Rectal smooth muscle tissue (tissue), 1 donor: ENCODE data around the gene CACFD1.
"Not testable (repeated sequence)": the region's sequence is repeated elsewhere in the genome, so short reads cannot be mapped to it uniquely, and the experiment has no call there.

Experiments used
- H3K27ac ChIP-seq: one replicate; pipeline ENCODE4 v1.7.0; 2013; ENCODE audit warnings: low read depth, low read length, inconsistent platforms
- H3K27me3 ChIP-seq: one replicate; pipeline ENCODE4 v1.7.0; 2013; ENCODE audit warnings: low read length; ENCODE audit not compliant: control insufficient read depth, insufficient read depth
- H3K36me3 ChIP-seq: one replicate; pipeline ENCODE4 v1.7.0; 2013; ENCODE audit warnings: low read length; ENCODE audit not compliant: control insufficient read depth, insufficient read depth
- H3K4me1 ChIP-seq: one replicate; pipeline ENCODE4 v1.7.0; 2013; ENCODE audit warnings: low read length; ENCODE audit not compliant: control insufficient read depth, insufficient read depth
- H3K4me3 ChIP-seq: one replicate; pipeline ENCODE4 v1.7.0; 2013; ENCODE audit warnings: low read length
- H3K9ac ChIP-seq: one replicate; pipeline ENCODE4 v1.7.0; 2013; ENCODE audit warnings: low read length

Gene CACFD1

GRCh38 chr9:133445293-133445969, 14.3 kb upstream of the CACFD1 start:
- Histone ChIP-seq H3K27me3 (no peaks in the 10 kb centered on the region), H3K36me3 (no peaks in the 10 kb centered on the region), H3K4me3 (no peak overlapping the region), H3K4me1 (no peaks in the 10 kb centered on the region), H3K27ac (no peak overlapping the region), H3K9ac (no peak overlapping the region)

DNA sequence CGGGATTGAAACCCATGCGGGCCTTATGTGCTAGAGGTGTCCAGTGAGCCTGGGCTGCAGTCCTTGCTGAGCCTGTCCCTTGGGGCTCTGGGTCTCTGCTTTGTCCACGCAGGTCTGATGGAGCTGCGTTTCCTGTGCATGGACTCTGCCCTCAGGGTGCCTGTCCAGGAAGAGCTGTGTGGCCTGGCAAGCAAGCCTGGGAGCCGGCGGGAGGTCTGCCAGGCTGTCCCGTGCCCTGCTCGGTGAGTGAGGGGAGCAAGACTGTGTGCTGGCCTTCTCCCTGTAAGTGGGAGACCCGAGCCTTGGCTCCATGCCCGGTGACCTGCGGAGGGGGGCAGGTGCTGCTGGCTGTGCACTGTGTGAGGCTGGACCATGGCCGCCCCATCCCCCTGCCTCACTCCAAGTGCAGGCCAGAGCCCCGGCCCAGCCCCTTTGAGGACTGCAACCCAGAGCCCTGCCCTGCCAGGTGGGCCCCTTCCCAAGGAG, 11.2 kb upstream of the CACFD1 start:
- H3K4me3 ChIP-seq = no peak overlapping the region
- no peak overlapping the region for H3K9ac ChIP-seq
- H3K27me3 ChIP-seq = no peaks in the 10 kb centered on the region
- H3K36me3 ChIP-seq = no peaks in the 10 kb centered on the region
- H3K27ac ChIP-seq = no peak overlapping the region
- H3K4me1 ChIP-seq = no peaks in the 10 kb centered on the region

- Histone ChIP-seq H3K4me1 (no peaks in the 10 kb centered on the region), H3K36me3 (no peaks in the 10 kb centered on the region), H3K27me3 (no peaks in the 10 kb centered on the region), H3K27ac (no peak overlapping the region), H3K9ac (no peak overlapping the region), H3K4me3 (no peak overlapping the region)
These were observed 10.0 kb upstream of the CACFD1 start for GRCh38 chr9:133449760-133450159.

GRCh38 chr9:133451865-133452264, 7.9 kb upstream of the CACFD1 start:
- not testable (repeated sequence) for H3K4me3 ChIP-seq, H3K9ac ChIP-seq, H3K27me3 ChIP-seq

DNA sequence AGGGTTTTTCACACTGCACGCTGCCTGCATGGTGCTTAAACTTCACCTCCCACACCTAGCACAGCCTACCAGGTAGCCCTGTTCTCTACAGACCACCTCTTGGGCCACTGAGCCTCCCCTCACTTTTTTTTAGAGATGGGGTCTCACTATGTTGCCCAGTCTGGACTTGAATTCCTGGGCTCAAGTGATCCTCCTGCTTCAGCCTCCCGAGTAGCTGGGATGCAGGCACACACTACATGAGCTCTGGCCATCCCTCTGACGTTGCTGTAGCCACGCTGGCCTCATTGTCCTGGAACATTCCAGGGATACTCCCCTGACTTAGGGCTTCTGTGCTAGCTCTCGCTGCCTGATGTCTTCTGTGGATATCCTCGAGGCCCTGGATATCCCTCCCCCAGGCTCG, 7.2 kb upstream of the CACFD1 start:
- no peak overlapping the region for H3K27ac ChIP-seq
- H3K27me3 ChIP-seq = no peaks in the 10 kb centered on the region
- H3K36me3 ChIP-seq = no peaks in the 10 kb centered on the region
- no peaks in the 10 kb centered on the region for H3K4me1 ChIP-seq
- H3K4me3 ChIP-seq = no peak overlapping the region
- no peak overlapping the region for H3K9ac ChIP-seq

More at GRCh38 chr9:133451865-133452264, 7.9 kb upstream of the CACFD1 start:
- not testable (repeated sequence) for H3K27ac ChIP-seq, H3K4me1 ChIP-seq, H3K36me3 ChIP-seq

DNA sequence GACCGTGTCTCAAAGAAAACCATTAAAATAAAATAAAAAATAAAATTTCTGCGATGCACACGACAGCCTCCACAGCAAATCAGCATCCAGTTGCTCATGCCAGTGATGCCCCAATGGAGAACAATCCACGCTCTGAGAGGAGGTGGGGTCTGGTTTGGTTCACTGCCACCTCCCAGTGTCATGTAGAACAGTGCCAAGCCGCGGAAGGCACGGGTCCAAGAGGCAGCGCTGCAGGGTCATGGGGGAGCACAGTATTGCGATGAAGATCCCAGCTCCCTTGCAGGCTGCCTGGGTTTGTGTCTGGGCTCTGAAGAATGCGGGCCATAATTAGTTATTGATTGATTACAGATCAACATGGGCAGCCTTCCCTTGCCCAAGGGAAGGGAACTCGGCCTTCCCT, 6.1 kb upstream of the CACFD1 start:
- no peak overlapping the region for H3K9ac ChIP-seq
- H3K4me1 ChIP-seq = no peaks in the 10 kb centered on the region
- H3K36me3 ChIP-seq = no peaks in the 10 kb centered on the region
- no peak overlapping the region for H3K27ac ChIP-seq
- H3K27me3 ChIP-seq = no peaks in the 10 kb centered on the region
- no peak overlapping the region for H3K4me3 ChIP-seq

DNA sequence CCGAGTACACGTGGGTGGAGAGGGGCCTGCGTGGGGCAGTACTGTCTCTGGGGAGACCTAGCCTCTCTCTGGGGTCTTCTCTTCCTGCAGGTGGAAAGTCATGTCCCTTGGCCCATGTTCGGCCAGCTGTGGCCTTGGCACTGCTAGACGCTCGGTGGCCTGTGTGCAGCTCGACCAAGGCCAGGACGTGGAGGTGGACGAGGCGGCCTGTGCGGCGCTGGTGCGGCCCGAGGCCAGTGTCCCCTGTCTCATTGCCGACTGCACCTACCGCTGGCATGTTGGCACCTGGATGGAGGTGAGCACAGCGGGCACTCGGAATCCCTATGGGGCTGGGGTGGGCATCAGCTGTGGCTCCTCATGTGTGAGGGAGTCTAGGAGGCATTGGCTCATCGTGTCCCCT, 5.5 kb upstream of the CACFD1 start:
- H3K36me3 ChIP-seq = no peaks in the 10 kb centered on the region
- no peak overlapping the region for H3K4me3 ChIP-seq
- no peak overlapping the region for H3K27ac ChIP-seq
- peaks cover 2% of the 10 kb centered on the region for H3K4me1 ChIP-seq
- H3K27me3 ChIP-seq = no peaks in the 10 kb centered on the region
- H3K9ac ChIP-seq = no peak overlapping the region

GRCh38 chr9:133454943-133455673, 4.7 kb upstream of the CACFD1 start:
- no peaks in the 10 kb centered on the region for H3K27me3 ChIP-seq
- H3K9ac ChIP-seq = no peak overlapping the region
- H3K4me3 ChIP-seq = no peak overlapping the region
- no peak overlapping the region for H3K27ac ChIP-seq
- H3K4me1 ChIP-seq = peaks cover 2% of the 10 kb centered on the region
- H3K36me3 ChIP-seq = no peaks in the 10 kb centered on the region

DNA sequence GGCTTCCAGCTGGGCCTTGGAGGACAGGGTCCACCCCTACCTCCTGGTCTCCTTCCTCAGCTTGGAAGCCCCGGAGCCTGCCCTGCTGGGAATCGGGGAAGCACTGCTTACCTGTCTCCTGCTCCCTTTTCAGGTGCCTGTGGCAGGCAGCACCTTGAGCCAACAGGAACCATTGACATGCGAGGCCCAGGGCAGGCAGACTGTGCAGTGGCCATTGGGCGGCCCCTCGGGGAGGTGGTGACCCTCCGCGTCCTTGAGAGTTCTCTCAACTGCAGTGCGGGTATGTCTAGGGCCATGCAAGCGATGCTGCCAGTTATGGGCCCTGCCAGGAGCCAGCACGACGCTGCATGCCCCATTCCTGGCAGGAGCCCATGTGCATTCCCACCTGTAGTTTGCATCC, 3.8 kb upstream of the CACFD1 start:
- Histone ChIP-seq H3K4me1 (peaks cover 3% of the 10 kb centered on the region), H3K4me3 (no peak overlapping the region), H3K9ac (no peak overlapping the region), H3K36me3 (no peaks in the 10 kb centered on the region), H3K27ac (no peak overlapping the region), H3K27me3 (no peaks in the 10 kb centered on the region)

DNA sequence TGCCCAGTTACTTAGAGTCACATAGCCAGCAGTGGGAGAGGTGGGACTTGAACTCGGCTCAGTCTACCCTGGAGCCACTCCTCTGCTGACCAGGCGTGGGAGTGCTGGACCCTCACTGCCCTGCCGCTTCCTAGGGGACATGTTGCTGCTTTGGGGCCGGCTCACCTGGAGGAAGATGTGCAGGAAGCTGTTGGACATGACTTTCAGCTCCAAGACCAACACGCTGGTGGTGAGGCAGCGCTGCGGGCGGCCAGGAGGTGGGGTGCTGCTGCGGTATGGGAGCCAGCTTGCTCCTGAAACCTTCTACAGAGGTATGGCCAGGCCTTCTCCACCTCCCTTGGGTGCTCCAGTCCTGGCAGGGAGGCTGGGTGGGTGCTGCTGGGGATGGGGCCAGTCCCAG, 3.4 kb upstream of the CACFD1 start:
- Histone ChIP-seq H3K9ac (no peak overlapping the region), H3K27me3 (no peaks in the 10 kb centered on the region), H3K27ac (no peak overlapping the region), H3K4me1 (peaks cover 4% of the 10 kb centered on the region), H3K4me3 (no peak overlapping the region), H3K36me3 (no peaks in the 10 kb centered on the region)

GRCh38 chr9:133457233-133457632, 2.5 kb upstream of the CACFD1 start:
- no peak overlapping the region for H3K9ac ChIP-seq
- H3K27ac ChIP-seq = no peak overlapping the region
- H3K4me3 ChIP-seq = no peak overlapping the region
- no peaks in the 10 kb centered on the region for H3K27me3 ChIP-seq
- peaks cover 4% of the 10 kb centered on the region for H3K4me1 ChIP-seq
- H3K36me3 ChIP-seq = no peaks in the 10 kb centered on the region

DNA sequence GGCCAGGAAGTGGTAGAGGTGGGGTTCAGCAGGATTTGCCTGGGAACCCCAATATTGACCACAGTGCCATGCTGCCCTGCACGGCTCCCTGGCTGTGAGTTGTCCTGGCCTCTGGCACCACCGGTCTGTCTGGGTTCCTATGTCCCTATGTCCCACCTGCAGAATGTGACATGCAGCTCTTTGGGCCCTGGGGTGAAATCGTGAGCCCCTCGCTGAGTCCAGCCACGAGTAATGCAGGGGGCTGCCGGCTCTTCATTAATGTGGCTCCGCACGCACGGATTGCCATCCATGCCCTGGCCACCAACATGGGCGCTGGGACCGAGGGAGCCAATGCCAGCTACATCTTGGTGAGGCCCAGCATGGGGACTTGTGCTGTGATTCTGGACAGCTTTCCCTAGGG, 2.0 kb upstream of the CACFD1 start:
- H3K4me3 ChIP-seq = no peak overlapping the region
- H3K27ac ChIP-seq = no peak overlapping the region
- no peak overlapping the region for H3K9ac ChIP-seq
- H3K27me3 ChIP-seq = no peaks in the 10 kb centered on the region
- peaks cover 4% of the 10 kb centered on the region for H3K4me1 ChIP-seq
- H3K36me3 ChIP-seq = no peaks in the 10 kb centered on the region
